Activated T-helper 1 cell treated with anti-CD3 and anti-CD28 coated beads, Interleukin-12 subunit alpha, Interleukin-12 subunit beta, Interleukin-2, Interleukin-4 antibody, amounts not matched to agents 30 ng/mL and 10 ng/mL and 1 ng/mL, durations not matched to agents 14 hours and 24 hours and 36 hours (primary cell): ENCODE measurements around the gene SNX14. TPM values are rescaled to one million over a fixed set of nuclear protein-coding genes. Genes with fewer than 3 reads are reported as not detected.

Experiments
- DNase-seq: peaks from one replicate; pipeline ENCODE4 v3.0.0; 2021; ENCODE audit warnings: low spot score
- H3K27ac Mint-ChIP-seq: one replicate; pipeline ENCODE4 v1.8.0; 2021; ENCODE audit warnings: mild to moderate bottlenecking, mixed read lengths
- H3K27me3 Mint-ChIP-seq: one replicate; pipeline ENCODE4 v1.8.0; 2022; ENCODE audit warnings: mild to moderate bottlenecking, moderate library complexity, mixed read lengths; ENCODE audit not compliant: insufficient read depth
- H3K36me3 Mint-ChIP-seq: one replicate; pipeline ENCODE4 v1.8.0; 2021; ENCODE audit warnings: low read depth, mixed read lengths
- H3K4me1 Mint-ChIP-seq: one replicate; pipeline ENCODE4 v1.8.0; 2021; ENCODE audit warnings: low read depth, mixed read lengths
- H3K4me3 Mint-ChIP-seq: one replicate; pipeline ENCODE4 v1.8.0; 2021; ENCODE audit warnings: mild to moderate bottlenecking, moderate library complexity, mixed read lengths
- H3K9me3 Mint-ChIP-seq: one replicate; pipeline ENCODE4 v1.8.0; 2021; ENCODE audit warnings: mixed read lengths
- intact Hi-C: fragments of 100-400 bp; cut with micrococcal nuclease; formaldehyde crosslinking; loops from one replicate; pipeline ENCODE4 v1.15.1; 2024
- total RNA-seq: library from RNA; stranded (reverse); gene quantifications from 2 replicates; pipeline ENCODE4 v1.2.3, GENCODE V29; 2022

Gene SNX14
- total RNA-seq, 1 donor from 2014 or later = 49.5 TPM

DNA sequence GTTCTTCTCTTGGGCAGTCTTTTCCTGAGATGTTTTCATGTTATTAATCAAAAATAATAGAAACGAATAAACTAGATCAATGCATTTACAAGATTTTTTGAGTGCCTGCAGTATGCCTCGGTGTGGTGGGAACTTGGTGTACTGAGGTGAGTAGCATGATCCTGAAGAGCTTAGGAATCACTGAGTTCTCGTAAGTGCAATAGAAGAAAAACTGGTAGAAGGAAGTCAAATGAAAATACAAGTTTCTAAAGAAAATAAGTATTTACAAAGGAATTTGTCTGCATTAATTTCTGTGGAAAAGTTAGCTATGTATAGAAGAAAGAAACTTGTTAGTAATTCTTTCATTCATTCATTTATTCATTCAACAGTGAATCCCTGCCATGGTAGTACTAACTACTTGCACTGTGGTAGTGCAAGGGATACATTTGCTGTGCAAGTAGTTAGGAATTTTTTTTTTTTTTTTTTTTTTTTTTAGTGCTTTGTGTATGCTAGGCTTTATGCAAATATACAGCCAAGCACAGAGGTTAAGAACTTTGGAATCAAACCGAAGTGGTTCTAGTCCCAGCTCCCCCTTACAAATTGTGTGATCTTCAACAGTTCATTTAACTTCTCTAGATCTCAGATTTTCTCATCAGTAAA, 129.9 kb downstream of the SNX14 start:
- H3K9me3 Mint-ChIP-seq = no peaks in the 10 kb centered on the region
- H3K27me3 Mint-ChIP-seq = peaks cover 2% of the 10 kb centered on the region
- H3K27ac Mint-ChIP-seq = peak overlapping the region; percentile 90
- H3K4me3 Mint-ChIP-seq = peak overlapping the region; percentile 43
- intact Hi-C loops = loop anchor here (1.0 to 5.0 kb wide), 5 partner anchors 47 to 1236 kb away; partner anchors contain the start of genes CEP162 and SYNCRIP
- H3K4me1 Mint-ChIP-seq = peaks cover 80% of the 10 kb centered on the region
- DNase-seq = no peak
- peaks cover 10% of the 10 kb centered on the region for H3K36me3 Mint-ChIP-seq

DNA sequence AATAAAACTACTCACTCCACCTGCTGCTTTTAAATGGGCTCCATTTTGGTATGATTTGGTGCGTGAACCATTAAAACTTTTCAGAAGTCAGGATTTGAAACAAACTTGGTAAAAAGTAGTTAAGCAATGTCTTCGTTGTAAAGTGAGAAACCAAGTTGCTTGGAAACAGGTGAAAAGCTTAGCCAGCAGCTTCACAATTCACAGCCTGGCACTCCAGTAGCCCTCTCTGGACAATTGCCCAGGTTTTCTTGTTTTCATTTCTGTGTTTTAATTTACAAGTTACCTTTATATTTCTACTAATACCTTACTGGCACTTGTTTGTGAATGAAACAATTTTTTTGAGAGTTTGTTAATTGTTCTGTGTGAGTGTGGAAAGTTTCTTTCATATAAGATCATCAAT, 131.0 kb downstream of the SNX14 start:
- Mint-ChIP-seq H3K9me3 (no peaks in the 10 kb centered on the region), H3K4me1 (peaks cover 86% of the 10 kb centered on the region), H3K4me3 (no peak overlapping the region), H3K36me3 (peaks cover 7% of the 10 kb centered on the region), H3K27me3 (peaks cover 2% of the 10 kb centered on the region), H3K27ac (peak overlapping the region; percentile 89)
- DNase-seq = no peak
- intact Hi-C loops = loop anchor here (5.0 kb wide), 2 partner anchors 180 to 1235 kb away; partner anchors contain the start of genes CEP162 and SYNCRIP

DNA sequence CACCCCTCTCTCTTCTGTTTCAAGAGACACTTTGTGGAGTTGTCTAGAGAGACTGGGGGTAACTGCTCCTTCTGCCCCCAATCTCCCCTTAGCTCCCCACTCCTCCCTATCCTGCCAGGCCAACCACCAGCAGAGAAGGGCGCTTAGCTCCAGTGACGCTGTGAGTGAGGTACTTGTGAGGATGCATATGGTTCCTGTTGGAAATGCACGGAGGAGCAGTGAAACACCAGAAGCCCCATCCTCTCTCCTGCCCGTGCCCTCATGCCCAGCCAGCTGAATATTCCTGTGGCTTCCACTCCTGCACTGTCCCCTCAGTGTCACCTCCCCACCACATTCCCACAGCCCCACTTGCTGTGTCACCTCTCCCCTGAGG, 131.9 kb downstream of the SNX14 start:
- intact Hi-C loops = loop anchor here (1.0 to 5.0 kb wide), 4 partner anchors 11 to 1234 kb away; partner anchors contain the start of genes CEP162, NT5E, SNX14 and SYNCRIP

DNA sequence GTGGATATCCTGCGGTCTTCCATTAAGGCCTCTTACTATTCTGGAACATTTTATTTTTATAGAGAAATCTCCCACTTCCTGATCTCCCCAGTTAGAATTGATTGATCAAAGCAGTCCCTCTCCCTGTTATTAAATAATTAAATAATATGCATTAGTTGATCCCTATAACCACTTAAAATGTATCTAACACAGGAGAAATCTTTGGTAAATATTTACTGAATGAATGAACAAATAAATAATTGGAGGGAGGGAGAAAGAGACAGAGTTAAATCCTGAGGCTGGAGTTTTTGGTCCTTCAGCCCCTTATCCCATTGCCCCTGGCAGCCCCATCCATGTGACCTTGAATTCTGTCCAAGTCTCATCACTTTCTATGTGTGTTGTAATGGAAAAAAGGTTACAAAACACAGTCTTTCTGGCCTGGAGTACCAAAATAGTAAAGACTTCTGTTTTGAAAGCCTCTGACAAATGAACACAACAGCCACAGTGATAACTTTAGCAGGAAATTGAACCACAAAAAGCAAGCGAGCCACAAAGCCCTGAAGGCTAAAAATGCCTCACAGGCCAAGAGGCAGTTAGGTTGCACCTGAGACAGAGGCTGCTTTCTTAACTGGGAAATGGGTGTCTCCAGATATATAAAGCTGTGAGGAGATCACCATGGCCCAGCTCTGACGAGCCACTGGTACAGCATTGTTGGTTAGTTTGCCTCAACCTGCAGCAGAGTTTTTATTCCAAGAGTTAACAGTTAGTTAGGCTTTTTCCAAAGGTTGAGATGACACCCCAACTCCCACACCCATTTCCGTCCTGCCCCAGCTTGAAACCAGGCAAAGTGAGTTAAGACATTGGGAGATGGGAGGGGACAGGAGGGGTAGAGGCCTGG, 132.5 kb downstream of the SNX14 start:
- Mint-ChIP-seq H3K9me3 (no peaks in the 10 kb centered on the region), H3K27me3 (no peaks in the 10 kb centered on the region), H3K36me3 (peaks cover 12% of the 10 kb centered on the region), H3K4me3 (peak overlapping the region; percentile 57), H3K4me1 (peaks cover 98% of the 10 kb centered on the region), H3K27ac (peak overlapping the region; percentile 89)
- intact Hi-C loops = loop anchor here (1.0 to 5.0 kb wide), 4 partner anchors 11 to 1234 kb away; partner anchors contain the start of genes CEP162, NT5E, SNX14 and SYNCRIP
- peak; percentile 64 for DNase-seq

More for the DNA sequence above, 131.9 kb downstream of the SNX14 start:
- Mint-ChIP-seq H3K9me3 (no peaks in the 10 kb centered on the region), H3K4me1 (peaks cover 95% of the 10 kb centered on the region), H3K36me3 (peaks cover 14% of the 10 kb centered on the region), H3K27me3 (peaks cover 2% of the 10 kb centered on the region), H3K27ac (peak overlapping the region; percentile 89), H3K4me3 (peak overlapping the region; percentile 71)
- no peak for DNase-seq

DNA sequence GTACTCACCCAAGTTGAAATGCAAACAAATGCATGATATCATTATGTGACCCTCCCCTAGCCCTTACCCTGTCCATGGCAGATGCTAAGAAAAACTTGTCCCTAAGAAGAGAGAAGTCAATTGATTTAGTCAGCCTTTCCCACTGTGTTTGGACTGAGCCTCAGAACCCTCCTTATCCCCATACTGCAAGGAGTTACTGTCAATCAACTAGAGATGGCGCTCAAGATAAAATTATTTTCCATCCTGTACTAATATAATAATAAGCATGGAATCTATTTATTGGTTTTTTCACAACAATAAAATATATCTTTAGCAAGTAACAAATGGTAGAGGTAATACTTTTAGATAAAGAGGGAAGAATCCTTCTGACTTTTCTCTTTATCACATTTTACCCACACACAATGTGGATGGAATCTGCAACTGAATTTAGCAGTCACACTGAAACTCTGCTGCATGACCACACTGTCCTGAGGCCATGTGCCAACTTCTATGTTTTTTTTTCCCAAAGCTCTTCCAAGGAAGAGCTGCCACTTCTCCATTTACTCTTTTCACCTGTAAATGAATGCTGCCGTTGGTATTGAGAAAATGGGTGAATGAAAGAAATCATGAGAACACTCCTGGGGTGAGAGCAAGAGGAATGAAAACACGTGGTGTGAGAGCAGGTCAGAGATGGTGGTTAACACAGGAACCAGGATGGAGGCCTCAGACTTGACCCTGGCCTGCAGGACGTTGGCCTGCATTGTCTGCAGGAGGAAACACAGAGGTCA, 133.3 kb downstream of the SNX14 start:
- Mint-ChIP-seq H3K36me3 (peaks cover 10% of the 10 kb centered on the region), H3K9me3 (no peaks in the 10 kb centered on the region), H3K27me3 (no peaks in the 10 kb centered on the region), H3K4me1 (peaks cover 98% of the 10 kb centered on the region), H3K4me3 (no peak overlapping the region), H3K27ac (peak overlapping the region; percentile 89)
- no peak for DNase-seq
- intact Hi-C loops = loop anchor here (2.0 to 5.0 kb wide), 3 partner anchors 132 to 1233 kb away; partner anchors contain the start of genes CEP162, SNX14 and SYNCRIP

DNA sequence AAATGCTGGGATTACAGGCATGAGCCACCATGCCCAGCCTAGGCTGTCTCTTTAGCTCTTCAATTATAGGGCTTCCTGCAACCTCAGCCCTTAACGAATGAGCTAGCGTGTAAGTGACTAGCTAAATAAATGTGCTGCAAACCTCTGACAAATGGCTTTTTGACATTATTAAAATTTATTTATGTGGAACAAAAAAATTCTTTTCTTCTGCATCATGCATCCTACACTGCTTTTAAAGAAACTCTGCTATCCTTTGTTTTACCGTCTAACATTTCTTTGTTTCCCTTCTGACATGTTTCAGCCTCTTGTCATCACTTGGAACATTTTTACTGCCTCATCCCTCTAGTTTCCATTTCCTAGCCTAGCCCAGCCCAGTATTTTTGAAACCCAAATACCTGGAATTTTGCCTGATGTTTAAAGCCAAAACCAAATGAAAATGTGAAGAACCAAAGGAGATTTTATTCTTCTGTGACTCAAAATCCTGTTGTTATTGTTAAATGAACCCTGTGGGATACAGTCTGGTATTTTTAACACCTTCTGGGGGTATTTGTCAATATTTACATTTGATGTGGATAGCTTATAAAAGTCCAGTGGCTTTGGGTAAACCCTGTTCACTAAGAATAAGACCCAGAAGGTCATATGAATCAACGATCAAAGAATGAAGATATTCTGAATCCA, 134.3 kb downstream of the SNX14 start:
- DNase-seq = no peak
- Mint-ChIP-seq H3K27me3 (no peaks in the 10 kb centered on the region), H3K4me3 (no peak overlapping the region), H3K4me1 (peaks cover 90% of the 10 kb centered on the region), H3K36me3 (peaks cover 10% of the 10 kb centered on the region), H3K27ac (peak overlapping the region; percentile 75), H3K9me3 (no peaks in the 10 kb centered on the region)
- intact Hi-C loops = no loop called here

DNA sequence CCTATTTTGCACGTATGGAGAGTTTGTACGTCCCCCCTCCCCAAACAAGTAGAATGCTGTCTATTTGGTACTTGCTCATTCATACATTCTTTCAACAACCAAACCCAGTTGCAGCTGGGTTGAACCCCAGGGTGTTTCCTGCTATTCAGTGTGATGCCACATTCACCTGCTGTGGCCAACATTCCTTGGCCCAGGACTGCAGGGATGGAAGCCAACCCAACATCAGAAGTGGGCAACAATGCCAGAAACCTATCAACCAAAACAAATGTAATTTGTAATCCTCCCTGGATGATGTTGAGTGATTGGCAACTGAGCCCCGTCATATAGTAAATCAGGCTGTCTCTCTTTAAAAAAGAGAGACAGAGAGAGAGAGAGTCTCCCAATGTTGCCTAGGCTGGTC, 134.9 kb downstream of the SNX14 start:
- intact Hi-C loops = no loop called here

DNA sequence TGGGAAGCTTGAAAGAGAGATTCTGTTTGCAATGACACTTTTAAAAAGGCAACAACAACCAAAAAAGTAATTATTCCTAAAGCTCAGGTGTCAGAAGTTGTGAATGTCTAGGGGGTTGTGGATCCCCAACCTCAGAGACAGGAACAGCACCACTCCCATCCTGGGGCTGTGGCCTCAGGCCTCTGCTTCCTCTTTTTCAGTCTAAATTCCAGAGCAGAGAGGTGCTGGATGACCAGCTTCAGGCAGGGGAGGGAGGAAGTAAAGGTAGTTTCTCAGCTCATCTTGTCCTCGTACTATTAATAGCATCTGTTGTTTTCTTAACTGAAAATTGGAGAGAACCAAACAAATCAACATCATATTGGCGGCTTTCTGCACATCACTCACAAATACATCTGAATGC, 135.5 kb downstream of the SNX14 start:
- no peaks in the 10 kb centered on the region for H3K27me3 Mint-ChIP-seq
- intact Hi-C loops = no loop called here
- no peaks in the 10 kb centered on the region for H3K9me3 Mint-ChIP-seq
- DNase-seq = no peak
- no peak overlapping the region for H3K27ac Mint-ChIP-seq
- peaks cover 90% of the 10 kb centered on the region for H3K4me1 Mint-ChIP-seq
- H3K36me3 Mint-ChIP-seq = peaks cover 11% of the 10 kb centered on the region
- H3K4me3 Mint-ChIP-seq = no peak overlapping the region

More for the DNA sequence above, 134.9 kb downstream of the SNX14 start:
- H3K36me3 Mint-ChIP-seq = peaks cover 10% of the 10 kb centered on the region
- no peaks in the 10 kb centered on the region for H3K27me3 Mint-ChIP-seq
- no peaks in the 10 kb centered on the region for H3K9me3 Mint-ChIP-seq
- peaks cover 90% of the 10 kb centered on the region for H3K4me1 Mint-ChIP-seq
- no peak for DNase-seq
- peak overlapping the region; percentile 8 for H3K4me3 Mint-ChIP-seq
- H3K27ac Mint-ChIP-seq = peak overlapping the region; percentile 45

DNA sequence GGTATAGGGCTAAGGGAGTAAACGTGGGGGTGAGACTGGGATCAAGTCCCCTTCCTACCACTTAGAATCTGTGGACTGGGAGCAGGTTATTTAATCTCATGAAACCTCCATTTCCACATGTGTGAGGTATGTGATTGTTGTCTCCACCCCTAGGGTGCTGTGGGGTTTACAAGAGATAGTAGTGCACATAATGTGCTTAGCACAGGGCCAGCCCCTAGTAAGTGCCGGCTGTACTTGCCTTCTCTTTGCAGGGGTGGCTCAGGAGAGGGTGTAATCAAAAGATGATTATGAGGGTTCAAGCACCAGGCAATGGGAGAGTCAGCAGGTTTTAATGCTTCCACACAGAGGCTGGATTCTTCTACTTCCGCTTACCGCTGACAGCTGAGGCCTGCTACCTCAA, 136.9 kb downstream of the SNX14 start:
- intact Hi-C loops = no loop called here
- Mint-ChIP-seq H3K36me3 (peaks cover 11% of the 10 kb centered on the region), H3K27me3 (no peaks in the 10 kb centered on the region), H3K4me1 (peaks cover 89% of the 10 kb centered on the region), H3K4me3 (no peak overlapping the region), H3K27ac (peak overlapping the region; percentile 29), H3K9me3 (no peaks in the 10 kb centered on the region)
- DNase-seq = no peak

Other genes starting within 250 kb of the SNX14 start
- gene NT5E, start 143.8 kb downstream of the SNX14 start, total RNA-seq = 12.5 and 15.2 TPM in 2 replicates
- gene SYNCRIP, start 49.0 kb upstream of the SNX14 start, total RNA-seq = 207 and 217 TPM in 2 replicates